HepG2 (cell line): ENCODE results near the gene CCDC158. TPM values are rescaled to one million over a fixed set of nuclear protein-coding genes. Genes with fewer than 3 reads are reported as not detected.
A peak's percentile ranks its signal among the peaks of the same experiment; 100 is the strongest.

Experiments used
- CHD2 ChIP-seq: IDR thresholded peaks from 2 replicates; pipeline ENCODE4 v1.6.1; 2011; ENCODE audit warnings: low read depth, low read length, improper control_type of control experiment
- CREB1 ChIP-seq, 2 experiments: fragments of 450-650 bp in 1 of 2; IDR thresholded peaks; 2 replicates each; pipeline ENCODE4 v1.6.1; 2016 to 2017; ENCODE audit warnings: control low read depth in 1 of 2, mild to moderate bottlenecking in 1 of 2, missing compliant biosample characterization in 1 of 2, missing genetic modification characterization in 1 of 2
- ELF1 ChIP-seq: sonication (generic); formaldehyde crosslinking; IDR thresholded peaks from 2 replicates; pipeline ENCODE4 v1.4.0; 2020; ENCODE audit warnings: missing genetic modification reagents
- JARID2 ChIP-seq: sonication (generic); formaldehyde crosslinking; IDR thresholded peaks from 2 replicates; pipeline ENCODE4 v1.8.1; 2023; ENCODE audit warnings: missing genetic modification reagents, inconsistent platforms; ENCODE audit not compliant: insufficient replicate concordance
- KAT2B ChIP-seq: fragments of 150-350 bp; IDR thresholded peaks from 2 replicates; pipeline ENCODE4 v1.6.1; 2014; ENCODE audit warnings: low read depth, low read length, borderline replicate concordance
- KLF9 ChIP-seq: IDR thresholded peaks from 2 replicates; pipeline ENCODE4 v1.6.1; 2016; ENCODE audit warnings: low read depth
- NPAS2 ChIP-seq: sonication (generic); formaldehyde crosslinking; IDR thresholded peaks from 2 replicates; pipeline ENCODE4 v1.8.0; 2022; ENCODE audit warnings: mild to moderate bottlenecking, missing genetic modification reagents, borderline replicate concordance
- SAP130 ChIP-seq: IDR thresholded peaks from 2 replicates; pipeline ENCODE4 v1.6.1; 2016; ENCODE audit warnings: low read depth
- TAF1 ChIP-seq: sonication (generic); formaldehyde crosslinking; IDR thresholded peaks from 2 replicates; pipeline ENCODE4 v1.4.0; 2020; ENCODE audit warnings: missing genetic modification reagents
- THYN1 ChIP-seq: sonication (generic); formaldehyde crosslinking; IDR thresholded peaks from 2 replicates; pipeline ENCODE4 v1.8.1; 2023; ENCODE audit warnings: low read depth, mild to moderate bottlenecking, moderate library complexity, missing genetic modification reagents, borderline replicate concordance
- U2AF2 ChIP-seq: fragments of 200-400 bp; formaldehyde crosslinking; IDR thresholded peaks from 2 replicates; pipeline ENCODE4 v1.6.1; 2017; ENCODE audit warnings: low read depth, mild to moderate bottlenecking, low read length
- ZNF12 ChIP-seq: sonication (generic); formaldehyde crosslinking; IDR thresholded peaks from 2 replicates; pipeline ENCODE4 v1.5.0; 2020; ENCODE audit warnings: missing genetic modification reagents
- ZNF24 ChIP-seq: fragments of 450-650 bp; IDR thresholded peaks from 2 replicates; pipeline ENCODE4 v1.6.1; 2017; ENCODE audit warnings: antibody characterized with exemption, mild to moderate bottlenecking
- ZNF644 ChIP-seq: IDR thresholded peaks from 2 replicates; pipeline ENCODE4 v1.6.1; 2016; ENCODE audit warnings: low read depth
- ZNF878 ChIP-seq: sonication (generic); formaldehyde crosslinking; IDR thresholded peaks from 2 replicates; pipeline ENCODE4 v1.8.1; 2023; ENCODE audit warnings: mild to moderate bottlenecking, missing genetic modification reagents, moderate library complexity
- ZSCAN22 ChIP-seq: sonication (generic); formaldehyde crosslinking; IDR thresholded peaks from 2 replicates; pipeline ENCODE4 v1.4.0; 2020; ENCODE audit warnings: mild to moderate bottlenecking, missing genetic modification reagents
- ZSCAN25 ChIP-seq: sonication (generic); formaldehyde crosslinking; IDR thresholded peaks from 2 replicates; pipeline ENCODE4 v1.8.0; 2022; ENCODE audit warnings: mild to moderate bottlenecking, missing genetic modification reagents
- ZZZ3 ChIP-seq: sonication (generic); formaldehyde crosslinking; IDR thresholded peaks from 2 replicates; pipeline ENCODE4 v1.4.0; 2020; ENCODE audit warnings: missing genetic modification reagents, mild to moderate bottlenecking, borderline replicate concordance
- polyA plus RNA-seq, 8 experiments: library from polyadenylated mRNA; depleted of rRNA in 3 of 8; stranded (reverse) in 7 of 8; unstranded in 1 of 8; fragments of >200 nt; fragmentation: Illumina TruSeq in 4 of 8; extraction: Trizol in 4 of 8; gene quantifications; 2 replicates each; pipeline versions ENCODE4 v1.2.1 to v1.2.3, GENCODE V29; 2011 to 2016; ENCODE audit warnings: low read depth in 4 of 8, missing spikeins in 1 of 8, mixed read lengths in 1 of 8; ENCODE audit not compliant: insufficient read depth in 1 of 8
- total RNA-seq, 5 experiments: library from RNA; depleted of rRNA; stranded (reverse); fragments of >200 nt; fragmentation: Illumina TruSeq; extraction: Trizol; gene quantifications; 2 replicates each; pipeline ENCODE4 v1.2.3, GENCODE V29; 2016; ENCODE audit warnings: low read depth in 1 of 5
- TF ChIP-seq, protein P1 (sequence below): sonication (generic); formaldehyde crosslinking; IDR thresholded peaks from 2 replicates; pipeline ENCODE4 v1.8.1; 2023; ENCODE audit warnings: mild to moderate bottlenecking, moderate library complexity, missing genetic modification reagents
- TF ChIP-seq, protein P2 (sequence below): sonication (generic); formaldehyde crosslinking; IDR thresholded peaks from 2 replicates; pipeline ENCODE4 v1.5.1; 2020; ENCODE audit warnings: mild to moderate bottlenecking, missing genetic modification reagents, moderate library complexity
- TF ChIP-seq, protein P3 (sequence below): sonication (generic); formaldehyde crosslinking; IDR thresholded peaks from 2 replicates; pipeline ENCODE4 v1.9.0; 2021; ENCODE audit warnings: missing genetic modification reagents, mild to moderate bottlenecking, borderline replicate concordance
- TF ChIP-seq, protein P4 (sequence below): sonication (generic); formaldehyde crosslinking; IDR thresholded peaks from 2 replicates; pipeline ENCODE4 v1.4.0; 2020; ENCODE audit warnings: missing genetic modification reagents, borderline replicate concordance
- TF ChIP-seq, protein P5 (sequence below): sonication (generic); formaldehyde crosslinking; IDR thresholded peaks from 2 replicates; pipeline ENCODE4 v1.5.0; 2020; ENCODE audit warnings: mild to moderate bottlenecking, missing genetic modification reagents

CCDC158 gene
- total and polyA plus RNA-seq, 2 of the 13 experiments (the other 11 are each of a cell fraction or from before 2014, with no cell fraction given), result not detected

DNA sequence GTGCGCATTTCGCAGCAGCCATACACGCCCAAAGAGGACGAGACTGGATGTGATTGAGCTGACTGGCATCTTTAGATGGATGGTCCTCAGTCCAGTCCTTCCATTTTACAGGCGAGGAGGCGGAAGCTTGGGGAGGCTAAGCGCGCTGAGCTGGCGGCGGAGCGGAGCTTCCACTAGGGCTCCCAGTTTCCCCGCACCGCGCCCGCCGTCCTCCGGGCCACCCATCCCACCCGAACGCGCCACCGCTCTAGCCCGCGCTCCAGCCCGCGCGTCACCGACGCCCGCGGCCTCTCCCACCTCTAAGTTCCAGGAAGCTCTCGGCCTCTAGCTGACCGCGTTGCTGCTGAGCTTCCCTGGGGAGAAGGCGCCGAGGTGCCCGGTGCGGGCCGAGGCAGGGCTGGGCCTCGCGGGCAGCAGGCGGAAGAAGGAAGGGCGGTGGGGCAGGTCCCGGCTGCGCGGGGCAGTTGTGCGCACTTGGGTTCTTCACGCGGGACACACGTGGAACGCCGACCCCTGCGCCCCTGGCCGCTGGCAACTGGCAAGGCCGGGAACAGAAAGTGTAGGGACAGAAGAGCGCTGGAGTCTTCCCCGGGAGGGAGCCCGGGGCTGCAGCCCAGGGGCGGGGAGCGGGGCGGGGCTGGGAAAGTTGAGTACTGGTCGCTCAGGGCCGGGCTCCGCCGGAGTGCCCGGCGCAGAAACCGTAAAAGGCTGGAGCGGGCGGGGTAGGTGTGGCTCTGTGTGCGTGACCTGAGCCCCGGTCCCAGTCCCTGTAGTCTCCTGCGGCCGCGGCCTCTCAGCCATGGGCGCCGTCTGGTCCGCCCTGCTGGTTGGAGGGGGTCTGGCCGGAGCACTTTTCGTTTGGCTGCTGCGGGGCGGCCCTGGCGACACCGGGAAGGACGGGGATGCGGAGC is 114.7 kb downstream of the CCDC158 start, which contains the start of gene STBD1 (continued):
- TF ChIP-seq ZNF12 (CRISPR knock-in tag), result peak; percentile 45; the same call in 1 of the 2 replicates
- TF ChIP-seq TAF1 (CRISPR knock-in tag), result peak; percentile 84
- no peak for TF ChIP-seq ZNF878 (CRISPR knock-in tag)
- TF ChIP-seq U2AF2, result no peak
- TF ChIP-seq, protein P1, sequence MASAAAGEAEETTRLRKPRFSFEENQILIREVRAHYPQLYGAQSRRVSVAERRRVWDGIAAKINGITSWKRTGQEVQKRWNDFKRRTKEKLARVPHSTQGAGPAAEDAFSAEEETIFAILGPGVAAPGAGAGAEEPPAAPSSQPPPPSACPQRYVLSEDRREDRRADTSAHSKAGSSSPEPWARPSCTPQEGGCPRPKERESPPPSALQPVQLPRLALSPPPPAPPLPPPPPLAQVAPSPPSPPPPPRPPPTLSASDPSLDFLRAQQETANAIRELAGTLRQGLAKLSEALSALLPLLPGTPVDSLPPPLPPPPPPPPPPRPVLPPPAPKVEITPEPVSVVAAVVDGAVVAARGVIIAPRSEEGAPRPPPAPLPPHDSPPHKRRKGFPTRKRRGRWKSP (CRISPR knock-in tag), result peak; percentile 81; the same call in 1 of the 2 replicates
- no peak for TF ChIP-seq CHD2
- TF ChIP-seq ZZZ3 (CRISPR knock-in tag), result no peak
- no peak for TF ChIP-seq ZSCAN22 (CRISPR knock-in tag)
- TF ChIP-seq JARID2, result no peak
- TF ChIP-seq, protein P2, sequence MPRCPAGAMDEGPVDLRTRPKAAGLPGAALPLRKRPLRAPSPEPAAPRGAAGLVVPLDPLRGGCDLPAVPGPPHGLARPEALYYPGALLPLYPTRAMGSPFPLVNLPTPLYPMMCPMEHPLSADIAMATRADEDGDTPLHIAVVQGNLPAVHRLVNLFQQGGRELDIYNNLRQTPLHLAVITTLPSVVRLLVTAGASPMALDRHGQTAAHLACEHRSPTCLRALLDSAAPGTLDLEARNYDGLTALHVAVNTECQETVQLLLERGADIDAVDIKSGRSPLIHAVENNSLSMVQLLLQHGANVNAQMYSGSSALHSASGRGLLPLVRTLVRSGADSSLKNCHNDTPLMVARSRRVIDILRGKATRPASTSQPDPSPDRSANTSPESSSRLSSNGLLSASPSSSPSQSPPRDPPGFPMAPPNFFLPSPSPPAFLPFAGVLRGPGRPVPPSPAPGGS (CRISPR knock-in tag), result no peak
- no peak for TF ChIP-seq ZNF24
- no peak for TF ChIP-seq KAT2B
- TF ChIP-seq, protein P3, sequence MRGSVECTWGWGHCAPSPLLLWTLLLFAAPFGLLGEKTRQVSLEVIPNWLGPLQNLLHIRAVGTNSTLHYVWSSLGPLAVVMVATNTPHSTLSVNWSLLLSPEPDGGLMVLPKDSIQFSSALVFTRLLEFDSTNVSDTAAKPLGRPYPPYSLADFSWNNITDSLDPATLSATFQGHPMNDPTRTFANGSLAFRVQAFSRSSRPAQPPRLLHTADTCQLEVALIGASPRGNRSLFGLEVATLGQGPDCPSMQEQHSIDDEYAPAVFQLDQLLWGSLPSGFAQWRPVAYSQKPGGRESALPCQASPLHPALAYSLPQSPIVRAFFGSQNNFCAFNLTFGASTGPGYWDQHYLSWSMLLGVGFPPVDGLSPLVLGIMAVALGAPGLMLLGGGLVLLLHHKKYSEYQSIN (CRISPR knock-in tag), result no peak
- no peak for TF ChIP-seq KLF9
- TF ChIP-seq CREB1 (IDR thresholded peaks at IDR 0.05), result no peak
- no peak for TF ChIP-seq CREB1 (CRISPR knock-in tag; IDR thresholded peaks at IDR 0.05)
- TF ChIP-seq ZSCAN25 (CRISPR knock-in tag), result no peak
- TF ChIP-seq SAP130 (CRISPR knock-in tag), result peak; percentile 70
- no peak for TF ChIP-seq ZNF644 (CRISPR knock-in tag)
- no peak for TF ChIP-seq THYN1 (CRISPR knock-in tag)
- peak; percentile 59 for TF ChIP-seq ELF1 (CRISPR knock-in tag)
- TF ChIP-seq, protein P4, sequence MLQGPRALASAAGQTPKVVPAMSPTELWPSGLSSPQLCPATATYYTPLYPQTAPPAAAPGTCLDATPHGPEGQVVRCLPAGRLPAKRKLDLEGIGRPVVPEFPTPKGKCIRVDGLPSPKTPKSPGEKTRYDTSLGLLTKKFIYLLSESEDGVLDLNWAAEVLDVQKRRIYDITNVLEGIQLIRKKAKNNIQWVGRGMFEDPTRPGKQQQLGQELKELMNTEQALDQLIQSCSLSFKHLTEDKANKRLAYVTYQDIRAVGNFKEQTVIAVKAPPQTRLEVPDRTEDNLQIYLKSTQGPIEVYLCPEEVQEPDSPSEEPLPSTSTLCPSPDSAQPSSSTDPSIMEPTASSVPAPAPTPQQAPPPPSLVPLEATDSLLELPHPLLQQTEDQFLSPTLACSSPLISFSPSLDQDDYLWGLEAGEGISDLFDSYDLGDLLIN, result no peak
- no peak for TF ChIP-seq NPAS2 (CRISPR knock-in tag)
- TF ChIP-seq, protein P5, sequence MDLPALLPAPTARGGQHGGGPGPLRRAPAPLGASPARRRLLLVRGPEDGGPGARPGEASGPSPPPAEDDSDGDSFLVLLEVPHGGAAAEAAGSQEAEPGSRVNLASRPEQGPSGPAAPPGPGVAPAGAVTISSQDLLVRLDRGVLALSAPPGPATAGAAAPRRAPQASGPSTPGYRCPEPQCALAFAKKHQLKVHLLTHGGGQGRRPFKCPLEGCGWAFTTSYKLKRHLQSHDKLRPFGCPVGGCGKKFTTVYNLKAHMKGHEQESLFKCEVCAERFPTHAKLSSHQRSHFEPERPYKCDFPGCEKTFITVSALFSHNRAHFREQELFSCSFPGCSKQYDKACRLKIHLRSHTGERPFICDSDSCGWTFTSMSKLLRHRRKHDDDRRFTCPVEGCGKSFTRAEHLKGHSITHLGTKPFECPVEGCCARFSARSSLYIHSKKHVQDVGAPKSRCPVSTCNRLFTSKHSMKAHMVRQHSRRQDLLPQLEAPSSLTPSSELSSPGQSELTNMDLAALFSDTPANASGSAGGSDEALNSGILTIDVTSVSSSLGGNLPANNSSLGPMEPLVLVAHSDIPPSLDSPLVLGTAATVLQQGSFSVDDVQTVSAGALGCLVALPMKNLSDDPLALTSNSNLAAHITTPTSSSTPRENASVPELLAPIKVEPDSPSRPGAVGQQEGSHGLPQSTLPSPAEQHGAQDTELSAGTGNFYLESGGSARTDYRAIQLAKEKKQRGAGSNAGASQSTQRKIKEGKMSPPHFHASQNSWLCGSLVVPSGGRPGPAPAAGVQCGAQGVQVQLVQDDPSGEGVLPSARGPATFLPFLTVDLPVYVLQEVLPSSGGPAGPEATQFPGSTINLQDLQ (CRISPR knock-in tag), result no peak
